B cell (primary cell): ENCODE data around the gene SUGCT. TPM values are rescaled to one million over a fixed set of nuclear protein-coding genes. Genes with fewer than 3 reads are reported as not detected.

Source experiments
- ATAC-seq: fragments of 200-7000 bp; cut with Tn5 transposase; one replicate; pipeline ENCODE4 v1.10.0; 2021; ENCODE audit warnings: low read depth, mild to moderate bottlenecking, moderate number of reproducible peaks, moderate library complexity
- CTCF ChIA-PET: fragments of 350-600 bp; sonication (Branson Sonifier 250); formaldehyde crosslinking; loops from one replicate; lab custom pipeline; 2021; ENCODE audit warnings: antibody characterized with exemption, inconsistent platforms; lab: Charles Lee
- POLR2A ChIA-PET: fragments of 350-600 bp; sonication (Branson Sonifier 250); formaldehyde crosslinking; loops from one replicate; lab custom pipeline; 2021; ENCODE audit warnings: antibody characterized with exemption; lab: Charles Lee
- DNase-seq: peaks from one replicate; pipeline ENCODE4 v3.0.0; 2013
- H2AFZ ChIP-seq: 2 replicates; pipeline ENCODE4 v1.6.1; 2012; ENCODE audit warnings: mild to moderate bottlenecking, low read depth, low read length; ENCODE audit not compliant: insufficient read depth, poor library complexity, severe bottlenecking
- H3K27ac ChIP-seq, 2 donors: 1 replicate in 1 of 2; 2 replicates in 1 of 2; pipeline ENCODE4 v1.5.1; 2012 to 2013; ENCODE audit warnings: low read length in 2 of 2, mild to moderate bottlenecking in 2 of 2, moderate library complexity in 1 of 2
- H3K27me3 ChIP-seq, 4 experiments: fragments of 200-600 bp in 1 of 4; sonication (generic) in 1 of 4; replicated peaks in 1 of 4; 1 replicate in 2 of 4; 2 replicates in 2 of 4; pipeline versions ENCODE4 v1.6.1 to v1.7.0; 2013 to 2016; ENCODE audit warnings: low read length in 3 of 4, mild to moderate bottlenecking in 2 of 4, mixed read lengths in 1 of 4, moderate library complexity in 1 of 4; ENCODE audit not compliant: insufficient read depth in 4 of 4, control insufficient read depth in 3 of 4; ENCODE audit errors: control extremely low read depth in 1 of 4
- H3K36me3 ChIP-seq, 2 experiments: replicated peaks in 1 of 2; 1 replicate in 1 of 2; 2 replicates in 1 of 2; pipeline versions ENCODE4 v1.6.1 to v1.7.1; 2013; ENCODE audit warnings: low read length in 1 of 2; ENCODE audit not compliant: insufficient read depth in 2 of 2, control insufficient read depth in 1 of 2; ENCODE audit errors: control extremely low read depth in 1 of 2, extremely low read depth in 1 of 2
- H3K4me1 ChIP-seq, 2 donors: fragments of 200-600 bp in 1 of 2; sonication (generic) in 1 of 2; 1 replicate in 1 of 2; 2 replicates in 1 of 2; pipeline versions ENCODE4 v1.5.1 to v1.6.1; 2013 to 2017; ENCODE audit warnings: low read length in 2 of 2; ENCODE audit not compliant: control insufficient read depth in 2 of 2, insufficient read depth in 2 of 2
- H3K4me2 ChIP-seq: replicated peaks from 2 replicates; pipeline ENCODE3; 2012; ENCODE audit warnings: mild to moderate bottlenecking, low read depth, low read length; ENCODE audit not compliant: poor library complexity, severe bottlenecking
- H3K4me3 ChIP-seq, 5 experiments: fragments of 200-600 bp in 1 of 5; sonication (generic) in 1 of 5; 1 replicate in 3 of 5; 2 replicates in 2 of 5; pipeline versions ENCODE4 v1.5.1 to v1.7.0; 2011 to 2016; ENCODE audit warnings: low read length in 4 of 5, mild to moderate bottlenecking in 4 of 5, low read depth in 2 of 5, control low read depth in 1 of 5, moderate library complexity in 1 of 5; ENCODE audit not compliant: insufficient read depth in 1 of 5; ENCODE audit errors: control extremely low read depth in 1 of 5, extremely low read depth in 1 of 5
- H3K79me2 ChIP-seq: fragments of 200-600 bp; sonication (generic); one replicate; pipeline ENCODE4 v1.6.0; 2016; ENCODE audit warnings: low read length; ENCODE audit not compliant: control insufficient read depth, insufficient read depth
- H3K9ac ChIP-seq: fragments of 200-600 bp; sonication (generic); 2 replicates; pipeline ENCODE4 v1.6.1; 2017; ENCODE audit warnings: mild to moderate bottlenecking, low read length, moderate library complexity
- H3K9me3 ChIP-seq, 3 donors: one replicate each; pipeline versions ENCODE4 v1.6.1 to v1.7.1; 2013; ENCODE audit warnings: low read length in 2 of 3; ENCODE audit not compliant: control insufficient read depth in 2 of 3, insufficient read depth in 1 of 3; ENCODE audit errors: control extremely low read depth in 1 of 3
- H4K20me1 ChIP-seq: 2 replicates; pipeline ENCODE4 v1.6.0; 2012; ENCODE audit warnings: mild to moderate bottlenecking, low read length; ENCODE audit not compliant: insufficient read depth, control insufficient read depth, poor library complexity, severe bottlenecking
- H3K27ac Mint-ChIP-seq: one replicate; pipeline ENCODE4 v1.8.0; 2021; ENCODE audit warnings: mixed read lengths
- H3K27me3 Mint-ChIP-seq: one replicate; pipeline ENCODE4 v1.8.0; 2021; ENCODE audit warnings: mixed read lengths
- H3K4me1 Mint-ChIP-seq: one replicate; pipeline ENCODE4 v1.8.0; 2021; ENCODE audit warnings: mixed read lengths
- H3K4me3 Mint-ChIP-seq: one replicate; pipeline ENCODE4 v1.8.0; 2021; ENCODE audit warnings: mixed read lengths
- H3K9me3 Mint-ChIP-seq: one replicate; pipeline ENCODE4 v1.8.0; 2022; ENCODE audit warnings: mixed read lengths; ENCODE audit not compliant: insufficient read depth
- EZH2 ChIP-seq: IDR thresholded peaks from 2 replicates; pipeline ENCODE4 v1.6.1; 2012; ENCODE audit warnings: borderline replicate concordance, low read depth, mild to moderate bottlenecking, moderate library complexity, low read length; ENCODE audit not compliant: insufficient read depth, poor library complexity, severe bottlenecking
- WGBS: methylation state at CpG from one replicate; pipeline ENCODE4 v1.1.5; 2013; ENCODE audit warnings: missing lambda C conversion rate; ENCODE audit not compliant: insufficient coverage; 5-methylcytosine and 5-hydroxymethylcytosine counted together
- intact Hi-C: fragments of 100-400 bp; cut with micrococcal nuclease; formaldehyde crosslinking; loops from one replicate; pipeline ENCODE4 v1.10.0; 2022
- polyA plus RNA-seq: library from polyadenylated mRNA; depleted of rRNA; stranded (reverse); fragments of >200 nt; gene quantifications from 2 replicates; pipeline ENCODE4 v1.2.3, GENCODE V29; 2012
- total RNA-seq, 2 donors: library from RNA; stranded (reverse); fragments of 120-200 nt in 1 of 2; gene quantifications; 1 replicate in 1 of 2; 2 replicates in 1 of 2; pipeline versions ENCODE4 v1.2.3 to v1.2.4, GENCODE V29; 2013 to 2022
- TF ChIP-seq, protein P1 (sequence below): fragments of 200-600 bp; IDR thresholded peaks from one replicate; pipeline ENCODE4 v1.8.0; 2022; ENCODE audit warnings: antibody characterized with exemption, mild to moderate bottlenecking

Gene SUGCT
- total and polyA plus RNA-seq, 2 donors (not counting 1 experiment from before 2014, with no cell fraction given) = 0.19 to 0.86 TPM

DNA sequence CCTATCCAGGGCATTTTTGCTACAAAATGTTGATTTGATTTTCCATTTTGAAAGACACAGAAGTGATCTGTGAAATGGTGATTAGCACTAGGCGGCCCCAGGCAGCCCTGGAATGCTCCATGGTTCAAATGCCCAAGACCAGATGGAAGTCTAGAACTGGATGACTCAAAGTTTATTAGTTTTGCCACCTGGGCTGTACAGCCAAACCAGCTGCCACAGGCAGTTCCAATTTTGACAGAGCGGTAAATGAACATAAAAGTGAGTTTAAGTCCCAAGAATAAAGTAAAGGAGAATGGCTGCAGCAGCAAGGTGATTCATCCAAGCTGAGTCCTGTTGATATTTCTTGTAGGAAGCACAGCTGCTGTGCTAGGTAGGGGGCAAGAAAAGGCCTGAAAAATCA is 180.5 kb downstream of the SUGCT start:
- no peak overlapping the region for H3K27ac Mint-ChIP-seq
- Histone ChIP-seq H3K27ac (no peak overlapping the region), H2AFZ (no peak overlapping the region), H3K9me3 (no peaks in the 10 kb centered on the region), H3K9ac (no peak overlapping the region), H4K20me1 (no peaks in the 10 kb centered on the region), H3K27me3 (no peaks in the 10 kb centered on the region), H3K79me2 (no peaks in the 10 kb centered on the region), H3K4me1 (no peaks in the 10 kb centered on the region), H3K4me2 (no peak overlapping the region), H3K36me3 (no peaks in the 10 kb centered on the region), H3K4me3 (no peak overlapping the region)
- intact Hi-C loops = no loop called here
- no peaks in the 10 kb centered on the region for H3K27me3 Mint-ChIP-seq
- H3K9me3 Mint-ChIP-seq = no peaks in the 10 kb centered on the region
- no peak overlapping the region for H3K4me3 Mint-ChIP-seq
- no peak for TF ChIP-seq EZH2
- TF ChIP-seq, protein P1, sequence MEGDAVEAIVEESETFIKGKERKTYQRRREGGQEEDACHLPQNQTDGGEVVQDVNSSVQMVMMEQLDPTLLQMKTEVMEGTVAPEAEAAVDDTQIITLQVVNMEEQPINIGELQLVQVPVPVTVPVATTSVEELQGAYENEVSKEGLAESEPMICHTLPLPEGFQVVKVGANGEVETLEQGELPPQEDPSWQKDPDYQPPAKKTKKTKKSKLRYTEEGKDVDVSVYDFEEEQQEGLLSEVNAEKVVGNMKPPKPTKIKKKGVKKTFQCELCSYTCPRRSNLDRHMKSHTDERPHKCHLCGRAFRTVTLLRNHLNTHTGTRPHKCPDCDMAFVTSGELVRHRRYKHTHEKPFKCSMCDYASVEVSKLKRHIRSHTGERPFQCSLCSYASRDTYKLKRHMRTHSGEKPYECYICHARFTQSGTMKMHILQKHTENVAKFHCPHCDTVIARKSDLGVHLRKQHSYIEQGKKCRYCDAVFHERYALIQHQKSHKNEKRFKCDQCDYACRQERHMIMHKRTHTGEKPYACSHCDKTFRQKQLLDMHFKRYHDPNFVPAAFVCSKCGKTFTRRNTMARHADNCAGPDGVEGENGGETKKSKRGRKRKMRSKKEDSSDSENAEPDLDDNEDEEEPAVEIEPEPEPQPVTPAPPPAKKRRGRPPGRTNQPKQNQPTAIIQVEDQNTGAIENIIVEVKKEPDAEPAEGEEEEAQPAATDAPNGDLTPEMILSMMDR = no peak
- no peak for ATAC-seq
- ChIA-PET CTCF (no interaction called here), POLR2A (no interaction called here)
- H3K4me1 Mint-ChIP-seq = no peaks in the 10 kb centered on the region
- no peak for DNase-seq
- 78% methylated on average over 2 of the region's 2 CpGs for WGBS

DNA sequence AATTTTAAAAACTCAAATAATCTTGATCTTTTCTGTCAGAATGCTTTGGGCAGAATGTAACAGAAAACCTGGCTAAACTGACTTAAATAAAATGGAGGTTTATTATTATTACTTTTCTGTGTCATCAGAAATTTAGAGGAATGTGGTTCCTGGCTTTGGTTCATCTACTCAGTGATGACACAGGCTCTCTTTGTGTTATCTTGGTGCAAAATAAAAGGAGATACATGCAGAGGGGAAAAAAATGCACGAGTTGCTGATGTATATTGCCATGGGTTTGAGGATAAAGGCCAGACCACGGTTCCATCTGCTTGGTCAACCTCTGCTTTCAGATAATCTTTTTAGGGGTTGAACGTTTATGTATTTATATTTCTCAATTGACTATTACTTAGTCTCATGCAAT is 181.4 kb downstream of the SUGCT start:
- Histone ChIP-seq H3K4me3 (no peak overlapping the region), H3K36me3 (no peaks in the 10 kb centered on the region), H2AFZ (no peak overlapping the region), H3K27ac (no peak overlapping the region), H3K4me2 (no peak overlapping the region), H3K9ac (no peak overlapping the region), H3K79me2 (no peaks in the 10 kb centered on the region), H3K27me3 (no peaks in the 10 kb centered on the region), H3K9me3 (no peaks in the 10 kb centered on the region), H4K20me1 (no peaks in the 10 kb centered on the region), H3K4me1 (no peaks in the 10 kb centered on the region)
- no peak for TF ChIP-seq EZH2
- CTCF ChIA-PET = no interaction called here
- no peak overlapping the region for H3K27ac Mint-ChIP-seq
- no peaks in the 10 kb centered on the region for H3K4me1 Mint-ChIP-seq
- DNase-seq (no peak), ATAC-seq (no peak)
- POLR2A ChIA-PET = no interaction called here
- no peak overlapping the region for H3K4me3 Mint-ChIP-seq
- 100% methylated on average over 1 of the region's 3 CpGs for WGBS
- no peaks in the 10 kb centered on the region for H3K9me3 Mint-ChIP-seq
- H3K27me3 Mint-ChIP-seq = no peaks in the 10 kb centered on the region
- intact Hi-C loops = no loop called here
